Naive B cell (primary cell): ENCODE data around the gene SLC25A42. TPM values are rescaled to one million over a fixed set of nuclear protein-coding genes. Genes with fewer than 3 reads are reported as not detected.
"Not testable (repeated sequence)": the region's sequence is repeated elsewhere in the genome, so short reads cannot be mapped to it uniquely, and the experiment has no call there.

Source experiments
- ATAC-seq, 2 donors: fragments of 150-1000 bp; cut with Tn5 transposase; 2 replicates each; pipeline ENCODE4 v1.10.0; 2021; ENCODE audit warnings: low read depth in 2 of 2, mild to moderate bottlenecking in 2 of 2, moderate library complexity in 2 of 2
- DNase-seq: peaks from one replicate; pipeline ENCODE4 v3.0.0; 2022
- H3K27ac Mint-ChIP-seq, 6 donors: one replicate each; pipeline ENCODE4 v1.8.0; 2020 to 2022; ENCODE audit warnings: mild to moderate bottlenecking in 6 of 6, mixed read lengths in 6 of 6, moderate library complexity in 5 of 6, inconsistent platforms in 2 of 6
- H3K27me3 Mint-ChIP-seq, 3 donors: one replicate each; pipeline ENCODE4 v1.8.0; 2021 to 2022; ENCODE audit warnings: mixed read lengths in 3 of 3, mild to moderate bottlenecking in 1 of 3
- H3K36me3 Mint-ChIP-seq, 2 donors: one replicate each; pipeline ENCODE4 v1.8.0; 2020 to 2022; ENCODE audit warnings: mixed read lengths in 2 of 2, inconsistent platforms in 1 of 2, mild to moderate bottlenecking in 1 of 2
- H3K4me1 Mint-ChIP-seq, 3 donors: one replicate each; pipeline ENCODE4 v1.8.0; 2020 to 2022; ENCODE audit warnings: mixed read lengths in 3 of 3, inconsistent platforms in 1 of 3, mild to moderate bottlenecking in 1 of 3, moderate library complexity in 1 of 3
- H3K4me3 Mint-ChIP-seq, 8 donors: one replicate each; pipeline ENCODE4 v1.8.0; 2020 to 2022; ENCODE audit warnings: mild to moderate bottlenecking in 8 of 8, mixed read lengths in 8 of 8, moderate library complexity in 8 of 8, inconsistent platforms in 2 of 8
- H3K9me3 Mint-ChIP-seq, 7 donors: one replicate each; pipeline ENCODE4 v1.8.0; 2020 to 2022; ENCODE audit warnings: mixed read lengths in 7 of 7, mild to moderate bottlenecking in 5 of 7, inconsistent platforms in 2 of 7, moderate library complexity in 1 of 7
- polyA plus RNA-seq, 6 donors: library from polyadenylated mRNA; unstranded; fragments of 300-500 nt; fragmentation: Illumina TruSeq; gene quantifications; one replicate each; pipeline ENCODE4 v1.2.3, GENCODE V29; 2021; ENCODE audit warnings: low read depth in 6 of 6

Gene SLC25A42
- polyA plus RNA-seq, 6 donors from 2014 or later: 13.5 to 34.1 (median 19.0) TPM

GRCh38 chr19:19081642-19082151, 17.9 kb downstream of the SLC25A42 start:
- peak overlapping the region in 3 of 6 donors; percentile 77 to 89 (median 86) for H3K27ac Mint-ChIP-seq
- H3K36me3 Mint-ChIP-seq: peaks cover 4 to 7% of the 10 kb centered on the region in 2 donors
- H3K9me3 Mint-ChIP-seq: no peaks in the 10 kb centered on the region
- no peak overlapping the region for H3K4me3 Mint-ChIP-seq
- H3K4me1 Mint-ChIP-seq: peaks cover 26 to 67% (median 54%) of the 10 kb centered on the region in 3 donors
- no peak for DNase-seq
- ATAC-seq: no peak
- no peaks in the 10 kb centered on the region for H3K27me3 Mint-ChIP-seq

GRCh38 chr19:19083413-19084178, 19.8 kb downstream of the SLC25A42 start:
- H3K27me3 Mint-ChIP-seq: no peaks in the 10 kb centered on the region
- H3K27ac Mint-ChIP-seq: no peak overlapping the region
- H3K9me3 Mint-ChIP-seq: no peaks in the 10 kb centered on the region
- DNase-seq (no peak), ATAC-seq (no peak)
- peak overlapping the region in 1 of 8 donors; percentile 55 for H3K4me3 Mint-ChIP-seq
- H3K36me3 Mint-ChIP-seq: peaks cover 0 to 4% of the 10 kb centered on the region in 2 donors
- peaks cover 21 to 60% (median 40%) of the 10 kb centered on the region in 3 donors for H3K4me1 Mint-ChIP-seq

GRCh38 chr19:19087676-19088075, 23.9 kb downstream of the SLC25A42 start:
- no peaks in the 10 kb centered on the region for H3K9me3 Mint-ChIP-seq
- H3K27ac Mint-ChIP-seq: peak overlapping the region in 1 of 6 donors; percentile 97
- no peaks in the 10 kb centered on the region for H3K36me3 Mint-ChIP-seq
- ATAC-seq: no peak
- H3K4me1 Mint-ChIP-seq: peaks cover 7 to 39% (median 19%) of the 10 kb centered on the region in 3 donors
- H3K4me3 Mint-ChIP-seq: no peak overlapping the region
- H3K27me3 Mint-ChIP-seq: no peaks in the 10 kb centered on the region
- DNase-seq: no peak

- no peaks in the 10 kb centered on the region for H3K27me3 Mint-ChIP-seq
- peaks cover 0 to 16% (median 8%) of the 10 kb centered on the region in 3 donors for H3K4me1 Mint-ChIP-seq
- DNase-seq (no peak), ATAC-seq (no peak)
- H3K27ac Mint-ChIP-seq: peak overlapping the region in 1 of 6 donors; percentile 60
- no peaks in the 10 kb centered on the region for H3K36me3 Mint-ChIP-seq
- H3K4me3 Mint-ChIP-seq: peak overlapping the region in 1 of 8 donors; percentile 75
- no peaks in the 10 kb centered on the region for H3K9me3 Mint-ChIP-seq
Measured at GRCh38 chr19:19094513-19094912, 30.7 kb downstream of the SLC25A42 start.

- H3K36me3 Mint-ChIP-seq: peaks cover 0 to 7% of the 10 kb centered on the region in 2 donors
- peaks cover 0 to 22% (median 12%) of the 10 kb centered on the region in 3 donors for H3K4me1 Mint-ChIP-seq
- H3K27ac Mint-ChIP-seq: no peak overlapping the region
- no peaks in the 10 kb centered on the region for H3K27me3 Mint-ChIP-seq
- DNase-seq: no peak
- no peak for ATAC-seq
- no peaks in the 10 kb centered on the region for H3K9me3 Mint-ChIP-seq
- H3K4me3 Mint-ChIP-seq: no peak overlapping the region
Measured at GRCh38 chr19:19095691-19096090, 31.9 kb downstream of the SLC25A42 start.

- Mint-ChIP-seq H3K27ac (no peak overlapping the region), H3K36me3 (peaks cover 0 to 7% of the 10 kb centered on the region in 2 donors), H3K9me3 (no peaks in the 10 kb centered on the region), H3K4me1 (peaks cover 0 to 21% (median 11%) of the 10 kb centered on the region in 3 donors), H3K27me3 (no peaks in the 10 kb centered on the region), H3K4me3 (no peak overlapping the region)
- no peak for DNase-seq
- no peak for ATAC-seq
Measured at GRCh38 chr19:19096641-19097627, 33.1 kb downstream of the SLC25A42 start.

- no peak overlapping the region for H3K4me3 Mint-ChIP-seq
- no peak for ATAC-seq
- no peaks in the 10 kb centered on the region for H3K9me3 Mint-ChIP-seq
- peaks cover 0 to 11% (median 8%) of the 10 kb centered on the region in 3 donors for H3K4me1 Mint-ChIP-seq
- H3K36me3 Mint-ChIP-seq: peaks cover 0 to 7% of the 10 kb centered on the region in 2 donors
- DNase-seq: no peak
- no peaks in the 10 kb centered on the region for H3K27me3 Mint-ChIP-seq
- no peak overlapping the region for H3K27ac Mint-ChIP-seq
Measured at GRCh38 chr19:19098084-19098702, 34.4 kb downstream of the SLC25A42 start.

GRCh38 chr19:19098703-19099632, 35.2 kb downstream of the SLC25A42 start:
- ATAC-seq (no peak), DNase-seq (no peak)
- H3K27ac Mint-ChIP-seq: no peak overlapping the region
- H3K27me3 Mint-ChIP-seq: no peaks in the 10 kb centered on the region
- H3K36me3 Mint-ChIP-seq: peaks cover 0 to 7% of the 10 kb centered on the region in 2 donors
- peaks cover 0 to 11% (median 4%) of the 10 kb centered on the region in 3 donors for H3K4me1 Mint-ChIP-seq
- no peaks in the 10 kb centered on the region for H3K9me3 Mint-ChIP-seq
- no peak overlapping the region for H3K4me3 Mint-ChIP-seq

- no peaks in the 10 kb centered on the region for H3K9me3 Mint-ChIP-seq
- DNase-seq (no peak), ATAC-seq (no peak)
- H3K27ac Mint-ChIP-seq: no peak overlapping the region
- peaks cover 0 to 7% of the 10 kb centered on the region in 2 donors for H3K36me3 Mint-ChIP-seq
- peak overlapping the region in 1 of 8 donors; percentile 42 for H3K4me3 Mint-ChIP-seq
- peaks cover 0 to 16% (median 8%) of the 10 kb centered on the region in 3 donors for H3K4me1 Mint-ChIP-seq
- no peaks in the 10 kb centered on the region for H3K27me3 Mint-ChIP-seq
Measured at GRCh38 chr19:19101540-19101939, 37.7 kb downstream of the SLC25A42 start.

GRCh38 chr19:19102566-19102965, 38.8 kb downstream of the SLC25A42 start:
- H3K9me3 Mint-ChIP-seq, H3K4me3 Mint-ChIP-seq, H3K27ac Mint-ChIP-seq, ATAC-seq, DNase-seq, H3K36me3 Mint-ChIP-seq, H3K27me3 Mint-ChIP-seq: not testable (repeated sequence)
- H3K4me1 Mint-ChIP-seq: peaks cover 0 to 16% (median 8%) of the 10 kb centered on the region in 3 donors

- Mint-ChIP-seq H3K27me3 (no peaks in the 10 kb centered on the region), H3K4me1 (peaks cover 0 to 16% (median 8%) of the 10 kb centered on the region in 3 donors), H3K36me3 (peaks cover 0 to 7% of the 10 kb centered on the region in 2 donors), H3K27ac (no peak overlapping the region), H3K4me3 (no peak overlapping the region), H3K9me3 (no peaks in the 10 kb centered on the region)
- DNase-seq (no peak), ATAC-seq (no peak)
Measured at GRCh38 chr19:19103167-19103566, 39.4 kb downstream of the SLC25A42 start.
